ENCODE results near the gene ITPK1.
"Not testable (repeated sequence)": the region's sequence is repeated elsewhere in the genome, so short reads cannot be mapped to it uniquely, and the experiment has no call there.

Gene ITPK1

DNA sequence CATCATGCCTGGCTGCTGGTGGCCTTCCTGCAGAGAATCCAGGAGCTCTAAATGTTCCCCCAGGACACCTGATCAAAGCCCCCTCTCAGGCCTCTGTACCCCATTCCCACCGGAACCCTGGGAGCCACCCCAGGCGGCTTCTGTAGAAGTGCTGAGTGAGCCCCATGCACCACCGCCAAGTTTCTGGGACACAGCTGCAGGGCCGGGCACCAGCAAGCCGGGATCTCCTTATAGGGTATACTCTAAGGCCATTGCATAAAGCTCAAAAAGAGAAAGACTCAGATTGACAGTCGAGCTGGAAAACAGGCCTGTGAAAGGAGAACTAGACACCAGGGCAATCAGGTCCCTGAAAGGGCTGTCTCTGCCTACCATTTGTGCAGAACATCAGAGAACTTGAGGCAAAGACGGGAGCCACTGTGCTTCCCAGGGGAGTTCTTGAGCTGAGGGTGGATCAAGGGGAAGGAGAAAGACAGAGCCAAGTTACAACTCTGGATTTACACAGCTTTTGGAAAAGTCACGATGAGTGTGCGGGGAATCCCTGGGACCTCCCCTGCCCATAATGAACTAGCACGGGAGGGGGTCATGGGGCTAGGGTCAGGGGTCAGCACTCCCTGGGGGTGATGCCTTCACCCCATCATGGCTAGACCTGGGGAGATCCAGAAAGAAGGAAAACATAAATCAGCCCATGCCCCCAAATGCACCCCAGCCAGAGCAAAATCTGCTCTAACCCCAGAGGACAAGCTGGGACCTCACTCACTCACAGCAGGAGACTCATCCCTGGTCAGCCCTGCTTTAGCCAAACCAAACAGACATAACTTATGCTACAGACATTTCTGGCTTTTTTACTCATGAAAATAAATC is 51.1 kb downstream of the ITPK1 start:
- H3K27ac ChIP-seq (ENCODE audit: low read depth in 2 of 2, low read length in 2 of 2) = peak overlapping the region in 1 of 2 donors; percentile 56
- H3K4me1 ChIP-seq (ENCODE audit: control insufficient read depth in 2 of 2, insufficient read depth in 2 of 2, low read length in 2 of 2) = peaks cover 5 to 8% of the 10 kb centered on the region in 2 donors
- no peak overlapping the region for H3K4me3 ChIP-seq (ENCODE audit: low read length in 2 of 2)
- H3K9me3 ChIP-seq (ENCODE audit: control insufficient read depth in 2 of 2, low read length in 2 of 2) = no peaks in the 10 kb centered on the region
- peaks cover 3 to 5% of the 10 kb centered on the region in 2 donors for H3K36me3 ChIP-seq (ENCODE audit: control insufficient read depth in 2 of 2, insufficient read depth in 2 of 2, low read length in 2 of 2)
- no peak overlapping the region for H3K9ac ChIP-seq (ENCODE audit: low read depth in 1 of 2, low read length in 2 of 2)
- no peaks in the 10 kb centered on the region for H3K27me3 ChIP-seq (ENCODE audit: control insufficient read depth in 2 of 2, insufficient read depth in 2 of 2, low read length in 2 of 2)

DNA sequence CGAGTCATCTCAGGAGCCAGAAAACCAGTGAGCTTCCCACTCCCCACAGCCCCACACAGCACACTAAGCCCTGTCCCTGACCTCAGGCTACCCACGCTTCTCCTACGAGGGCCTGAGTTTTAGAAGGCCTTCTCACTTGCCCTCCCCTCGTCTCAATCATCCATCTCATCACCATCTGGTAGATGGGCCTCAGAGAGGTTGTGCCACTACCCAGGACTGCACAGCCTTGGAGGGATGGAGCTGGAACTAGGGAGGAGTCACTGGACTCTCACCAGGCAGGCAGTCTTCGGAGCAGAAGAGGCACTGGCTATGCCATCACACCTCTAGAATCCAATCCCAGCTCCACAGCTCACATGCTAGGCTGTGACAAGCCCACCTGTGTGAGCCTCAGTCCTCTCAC is 52.3 kb downstream of the ITPK1 start:
- Histone ChIP-seq H3K9me3 (ENCODE audit: control insufficient read depth in 2 of 2, low read length in 2 of 2) (no peaks in the 10 kb centered on the region), H3K9ac (ENCODE audit: low read depth in 1 of 2, low read length in 2 of 2) (no peak overlapping the region), H3K4me3 (ENCODE audit: low read length in 2 of 2) (no peak overlapping the region), H3K4me1 (ENCODE audit: control insufficient read depth in 2 of 2, insufficient read depth in 2 of 2, low read length in 2 of 2) (peaks cover 5 to 8% of the 10 kb centered on the region in 2 donors), H3K27ac (ENCODE audit: low read depth in 2 of 2, low read length in 2 of 2) (no peak overlapping the region), H3K36me3 (ENCODE audit: control insufficient read depth in 2 of 2, insufficient read depth in 2 of 2, low read length in 2 of 2) (peaks cover 3 to 5% of the 10 kb centered on the region in 2 donors), H3K27me3 (ENCODE audit: control insufficient read depth in 2 of 2, insufficient read depth in 2 of 2, low read length in 2 of 2) (no peaks in the 10 kb centered on the region)

GRCh38 chr14:93062890-93063289 is 52.8 kb downstream of the ITPK1 start:
- H3K9me3 ChIP-seq (ENCODE audit: control insufficient read depth in 2 of 2, low read length in 2 of 2) = no peaks in the 10 kb centered on the region
- H3K4me1 ChIP-seq (ENCODE audit: control insufficient read depth in 2 of 2, insufficient read depth in 2 of 2, low read length in 2 of 2) = peaks cover 5 to 8% of the 10 kb centered on the region in 2 donors
- peaks cover 3 to 5% of the 10 kb centered on the region in 2 donors for H3K36me3 ChIP-seq (ENCODE audit: control insufficient read depth in 2 of 2, insufficient read depth in 2 of 2, low read length in 2 of 2)
- H3K9ac ChIP-seq (ENCODE audit: low read depth in 1 of 2, low read length in 2 of 2) = no peak overlapping the region
- no peaks in the 10 kb centered on the region for H3K27me3 ChIP-seq (ENCODE audit: control insufficient read depth in 2 of 2, insufficient read depth in 2 of 2, low read length in 2 of 2)
- no peak overlapping the region for H3K4me3 ChIP-seq (ENCODE audit: low read length in 2 of 2)
- H3K27ac ChIP-seq (ENCODE audit: low read depth in 2 of 2, low read length in 2 of 2) = no peak overlapping the region

- H3K4me3 ChIP-seq (ENCODE audit: low read length in 2 of 2); H3K9ac ChIP-seq (ENCODE audit: low read depth in 1 of 2, low read length in 2 of 2); H3K9me3 ChIP-seq (ENCODE audit: control insufficient read depth in 2 of 2, low read length in 2 of 2); H3K27ac ChIP-seq (ENCODE audit: low read depth in 2 of 2, low read length in 2 of 2); H3K36me3 ChIP-seq (ENCODE audit: control insufficient read depth in 2 of 2, insufficient read depth in 2 of 2, low read length in 2 of 2); H3K27me3 ChIP-seq (ENCODE audit: control insufficient read depth in 2 of 2, insufficient read depth in 2 of 2, low read length in 2 of 2): not testable (repeated sequence)
- H3K4me1 ChIP-seq (ENCODE audit: control insufficient read depth in 2 of 2, insufficient read depth in 2 of 2, low read length in 2 of 2) = peaks cover 11 to 16% of the 10 kb centered on the region in 2 donors
Measured at GRCh38 chr14:93062013-93062412, 53.7 kb downstream of the ITPK1 start.

DNA sequence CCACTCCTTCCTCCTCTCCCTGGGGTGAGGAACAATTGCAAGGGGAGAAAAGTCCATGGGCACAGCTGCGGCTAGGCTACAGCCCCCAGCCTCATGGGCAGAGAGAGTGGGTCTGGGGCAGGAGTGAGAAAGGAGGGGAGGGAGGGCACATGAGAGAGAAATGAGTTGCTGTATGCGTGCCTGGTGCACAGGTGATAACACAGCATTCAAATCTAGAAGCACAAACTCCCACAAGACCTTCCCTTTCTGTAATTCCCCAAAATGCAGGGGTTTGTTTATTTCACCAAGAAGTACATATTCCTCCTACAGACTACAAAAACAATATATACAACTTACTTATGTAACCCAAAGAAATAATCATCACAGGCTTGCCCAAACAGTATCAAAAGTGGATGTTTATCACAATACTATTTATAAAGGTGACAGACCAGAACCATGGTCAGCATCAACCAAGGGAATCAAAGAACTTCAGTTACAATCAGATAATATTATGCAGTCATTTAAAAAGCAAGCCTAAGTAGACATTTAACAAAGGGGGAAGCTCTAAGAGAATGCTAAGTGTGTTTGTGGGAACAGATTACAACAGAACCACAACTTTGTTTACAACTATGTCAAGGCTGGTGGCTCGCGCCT is 54.2 kb downstream of the ITPK1 start:
- Histone ChIP-seq H3K9me3 (ENCODE audit: control insufficient read depth in 2 of 2, low read length in 2 of 2) (no peaks in the 10 kb centered on the region), H3K27me3 (ENCODE audit: control insufficient read depth in 2 of 2, insufficient read depth in 2 of 2, low read length in 2 of 2) (no peaks in the 10 kb centered on the region), H3K9ac (ENCODE audit: low read depth in 1 of 2, low read length in 2 of 2) (no peak overlapping the region), H3K4me3 (ENCODE audit: low read length in 2 of 2) (no peak overlapping the region), H3K36me3 (ENCODE audit: control insufficient read depth in 2 of 2, insufficient read depth in 2 of 2, low read length in 2 of 2) (no peaks in the 10 kb centered on the region), H3K27ac (ENCODE audit: low read depth in 2 of 2, low read length in 2 of 2) (peak overlapping the region in 1 of 2 donors; percentile 9), H3K4me1 (ENCODE audit: control insufficient read depth in 2 of 2, insufficient read depth in 2 of 2, low read length in 2 of 2) (peaks cover 16 to 22% of the 10 kb centered on the region in 2 donors)

DNA sequence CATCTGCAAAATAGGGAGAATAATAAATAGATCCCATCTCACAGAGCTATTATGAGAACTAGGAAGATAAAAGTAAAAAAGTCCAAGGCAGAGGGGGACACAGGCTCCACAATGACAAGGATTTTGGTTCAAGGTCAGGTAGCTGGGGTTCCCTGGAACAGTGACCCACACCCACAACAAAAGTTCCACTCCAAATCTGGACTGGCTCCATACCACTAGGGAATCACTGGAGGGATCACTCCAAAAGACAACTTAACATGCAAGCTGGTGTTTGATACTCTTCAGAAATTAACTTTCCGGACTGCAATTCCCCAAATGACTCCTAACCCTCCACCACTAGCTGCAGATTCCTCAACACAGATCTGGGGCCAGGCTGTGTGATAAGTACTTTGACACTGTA is 54.9 kb downstream of the ITPK1 start:
- H3K9me3 ChIP-seq (ENCODE audit: control insufficient read depth in 2 of 2, low read length in 2 of 2) = no peaks in the 10 kb centered on the region
- H3K36me3 ChIP-seq (ENCODE audit: control insufficient read depth in 2 of 2, insufficient read depth in 2 of 2, low read length in 2 of 2) = no peaks in the 10 kb centered on the region
- H3K27ac ChIP-seq (ENCODE audit: low read depth in 2 of 2, low read length in 2 of 2) = peak overlapping the region in 1 of 2 donors; percentile 9
- no peak overlapping the region for H3K4me3 ChIP-seq (ENCODE audit: low read length in 2 of 2)
- H3K27me3 ChIP-seq (ENCODE audit: control insufficient read depth in 2 of 2, insufficient read depth in 2 of 2, low read length in 2 of 2) = no peaks in the 10 kb centered on the region
- H3K9ac ChIP-seq (ENCODE audit: low read depth in 1 of 2, low read length in 2 of 2) = no peak overlapping the region
- H3K4me1 ChIP-seq (ENCODE audit: control insufficient read depth in 2 of 2, insufficient read depth in 2 of 2, low read length in 2 of 2) = peaks cover 23 to 28% of the 10 kb centered on the region in 2 donors

- H3K4me1 ChIP-seq (ENCODE audit: control insufficient read depth in 2 of 2, insufficient read depth in 2 of 2, low read length in 2 of 2) = peaks cover 28 to 36% of the 10 kb centered on the region in 2 donors
Measured at GRCh38 chr14:93059917-93060545, 55.7 kb downstream of the ITPK1 start.

DNA sequence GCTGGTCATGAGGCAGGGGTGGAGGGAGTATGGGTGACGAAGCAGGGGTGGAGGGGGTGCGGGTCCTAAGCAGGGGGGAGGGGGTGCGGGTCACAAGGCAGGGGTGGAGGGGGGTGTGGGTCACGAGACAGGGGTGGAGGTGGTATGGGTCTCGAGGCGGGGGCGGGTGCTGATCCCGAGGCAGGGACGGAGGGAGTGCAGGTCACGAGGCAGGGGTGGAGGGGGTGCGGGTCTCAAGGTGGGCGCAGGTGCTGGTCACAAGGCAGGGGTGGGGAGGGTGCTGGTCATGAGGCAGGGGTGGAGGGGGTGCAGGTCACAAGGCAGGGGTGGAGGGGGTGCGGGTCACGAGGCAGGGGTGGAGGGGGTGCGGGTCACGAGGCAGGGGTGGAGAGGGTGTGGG is 56.5 kb downstream of the ITPK1 start:
- H3K27me3 ChIP-seq (ENCODE audit: control insufficient read depth in 2 of 2, insufficient read depth in 2 of 2, low read length in 2 of 2) = no peaks in the 10 kb centered on the region
- H3K9ac ChIP-seq (ENCODE audit: low read depth in 1 of 2, low read length in 2 of 2) = no peak overlapping the region
- H3K36me3 ChIP-seq (ENCODE audit: control insufficient read depth in 2 of 2, insufficient read depth in 2 of 2, low read length in 2 of 2) = no peaks in the 10 kb centered on the region
- peaks cover 33 to 43% of the 10 kb centered on the region in 2 donors for H3K4me1 ChIP-seq (ENCODE audit: control insufficient read depth in 2 of 2, insufficient read depth in 2 of 2, low read length in 2 of 2)
- H3K27ac ChIP-seq (ENCODE audit: low read depth in 2 of 2, low read length in 2 of 2) = no peak overlapping the region
- H3K4me3 ChIP-seq (ENCODE audit: low read length in 2 of 2) = no peak overlapping the region
- no peaks in the 10 kb centered on the region for H3K9me3 ChIP-seq (ENCODE audit: control insufficient read depth in 2 of 2, low read length in 2 of 2)

More at GRCh38 chr14:93059917-93060545, 55.7 kb downstream of the ITPK1 start:
- no peaks in the 10 kb centered on the region for H3K27me3 ChIP-seq (ENCODE audit: control insufficient read depth in 2 of 2, insufficient read depth in 2 of 2, low read length in 2 of 2)
- no peaks in the 10 kb centered on the region for H3K9me3 ChIP-seq (ENCODE audit: control insufficient read depth in 2 of 2, low read length in 2 of 2)
- H3K36me3 ChIP-seq (ENCODE audit: control insufficient read depth in 2 of 2, insufficient read depth in 2 of 2, low read length in 2 of 2) = no peaks in the 10 kb centered on the region
- H3K9ac ChIP-seq (ENCODE audit: low read depth in 1 of 2, low read length in 2 of 2) = no peak overlapping the region
- H3K27ac ChIP-seq (ENCODE audit: low read depth in 2 of 2, low read length in 2 of 2) = no peak overlapping the region
- no peak overlapping the region for H3K4me3 ChIP-seq (ENCODE audit: low read length in 2 of 2)

GRCh38 chr14:93057586-93058280 is 58.0 kb downstream of the ITPK1 start:
- Histone ChIP-seq H3K27ac (ENCODE audit: low read depth in 2 of 2, low read length in 2 of 2) (peak overlapping the region; percentile 92 to 94), H3K4me1 (ENCODE audit: control insufficient read depth in 2 of 2, insufficient read depth in 2 of 2, low read length in 2 of 2) (peaks cover 46 to 53% of the 10 kb centered on the region in 2 donors), H3K9me3 (ENCODE audit: control insufficient read depth in 2 of 2, low read length in 2 of 2) (no peaks in the 10 kb centered on the region), H3K36me3 (ENCODE audit: control insufficient read depth in 2 of 2, insufficient read depth in 2 of 2, low read length in 2 of 2) (no peaks in the 10 kb centered on the region), H3K27me3 (ENCODE audit: control insufficient read depth in 2 of 2, insufficient read depth in 2 of 2, low read length in 2 of 2) (no peaks in the 10 kb centered on the region), H3K4me3 (ENCODE audit: low read length in 2 of 2) (no peak overlapping the region), H3K9ac (ENCODE audit: low read depth in 1 of 2, low read length in 2 of 2) (no peak overlapping the region)

Data from mucosa of rectum (tissue), 2 donors.